RWPE1 (cell line): ENCODE results near the gene SKOR1.

Experiments used
- CTCF ChIA-PET: fragments of 350-600 bp; sonication (Branson Sonifier 250); formaldehyde crosslinking; extraction: SDS; loops from one replicate; lab custom pipeline; 2021; lab: Yijun Ruan, JAX
- POLR2A ChIA-PET: fragments of 400-600 bp; formaldehyde crosslinking; extraction: SDS; loops from one replicate; lab custom pipeline; 2020; ENCODE audit warnings: antibody characterized with exemption; ENCODE audit not compliant: low non-redundant PET; lab: Yijun Ruan, JAX
- DNase-seq: peaks from one replicate; pipeline ENCODE4 v3.0.0; 2012; ENCODE audit warnings: low spot score
- H3K27ac ChIP-seq: fragments of 450-650 bp; 2 replicates; pipeline ENCODE4 v1.5.1; 2017
- TF ChIP-seq, protein P1 (sequence below): fragments of 450-650 bp; conservative IDR thresholded peaks from 2 replicates; pipeline ENCODE4 v1.5.1; 2017; ENCODE audit warnings: low read depth, mild to moderate bottlenecking

The SKOR1 gene

DNA sequence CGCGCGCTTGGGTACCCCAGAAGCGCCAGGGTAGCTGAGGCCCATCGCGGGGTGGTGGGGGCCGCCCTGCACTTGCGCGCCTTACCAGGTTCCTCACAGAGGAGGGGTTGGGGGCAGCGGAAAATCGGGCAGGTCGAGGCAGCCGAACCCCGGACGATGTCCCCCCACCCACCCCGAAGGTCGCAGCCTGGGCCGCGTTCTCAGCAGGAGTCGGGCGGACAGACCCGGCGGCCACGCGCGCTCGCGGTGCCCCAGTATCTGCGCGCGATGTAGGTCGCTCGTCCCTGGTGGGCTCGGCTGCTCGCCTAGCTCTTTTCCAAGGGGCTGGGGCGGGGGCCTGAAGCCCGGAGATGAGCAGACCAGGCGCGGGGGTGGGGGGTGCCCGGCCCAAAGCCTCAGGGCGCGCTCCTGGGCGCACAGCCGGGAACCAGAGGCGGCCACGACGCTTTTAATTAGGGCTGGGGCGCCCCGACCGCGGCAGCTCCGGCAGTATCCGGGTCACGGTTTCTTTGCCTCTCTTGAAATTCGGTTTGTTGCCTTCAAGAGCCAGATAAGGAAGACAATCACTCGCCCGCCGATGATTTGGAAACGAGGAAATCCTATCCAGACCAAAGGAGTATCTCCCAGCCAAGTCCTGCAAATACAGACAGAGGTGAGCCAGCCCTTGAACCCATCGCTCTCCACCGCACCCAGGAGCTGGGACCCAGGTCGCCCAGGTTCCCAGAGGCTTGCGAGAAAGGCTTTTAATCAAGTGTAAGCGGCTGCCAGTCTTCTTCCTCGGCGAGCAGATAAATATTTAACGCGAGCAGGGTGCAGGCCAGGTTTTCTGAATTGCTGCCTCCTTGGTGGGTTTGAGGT is 4.6 kb downstream of the SKOR1 start:
- CTCF ChIA-PET: interaction anchor here (0.7 kb wide), 1 partner anchor 874 kb away, joined by 3 read pairs; no protein-coding TSS in a partner anchor
- DNase-seq: no peak
- no peak overlapping the region for H3K27ac ChIP-seq
- TF ChIP-seq, protein P1, sequence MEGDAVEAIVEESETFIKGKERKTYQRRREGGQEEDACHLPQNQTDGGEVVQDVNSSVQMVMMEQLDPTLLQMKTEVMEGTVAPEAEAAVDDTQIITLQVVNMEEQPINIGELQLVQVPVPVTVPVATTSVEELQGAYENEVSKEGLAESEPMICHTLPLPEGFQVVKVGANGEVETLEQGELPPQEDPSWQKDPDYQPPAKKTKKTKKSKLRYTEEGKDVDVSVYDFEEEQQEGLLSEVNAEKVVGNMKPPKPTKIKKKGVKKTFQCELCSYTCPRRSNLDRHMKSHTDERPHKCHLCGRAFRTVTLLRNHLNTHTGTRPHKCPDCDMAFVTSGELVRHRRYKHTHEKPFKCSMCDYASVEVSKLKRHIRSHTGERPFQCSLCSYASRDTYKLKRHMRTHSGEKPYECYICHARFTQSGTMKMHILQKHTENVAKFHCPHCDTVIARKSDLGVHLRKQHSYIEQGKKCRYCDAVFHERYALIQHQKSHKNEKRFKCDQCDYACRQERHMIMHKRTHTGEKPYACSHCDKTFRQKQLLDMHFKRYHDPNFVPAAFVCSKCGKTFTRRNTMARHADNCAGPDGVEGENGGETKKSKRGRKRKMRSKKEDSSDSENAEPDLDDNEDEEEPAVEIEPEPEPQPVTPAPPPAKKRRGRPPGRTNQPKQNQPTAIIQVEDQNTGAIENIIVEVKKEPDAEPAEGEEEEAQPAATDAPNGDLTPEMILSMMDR: no peak
- POLR2A ChIA-PET: no interaction called here

DNA sequence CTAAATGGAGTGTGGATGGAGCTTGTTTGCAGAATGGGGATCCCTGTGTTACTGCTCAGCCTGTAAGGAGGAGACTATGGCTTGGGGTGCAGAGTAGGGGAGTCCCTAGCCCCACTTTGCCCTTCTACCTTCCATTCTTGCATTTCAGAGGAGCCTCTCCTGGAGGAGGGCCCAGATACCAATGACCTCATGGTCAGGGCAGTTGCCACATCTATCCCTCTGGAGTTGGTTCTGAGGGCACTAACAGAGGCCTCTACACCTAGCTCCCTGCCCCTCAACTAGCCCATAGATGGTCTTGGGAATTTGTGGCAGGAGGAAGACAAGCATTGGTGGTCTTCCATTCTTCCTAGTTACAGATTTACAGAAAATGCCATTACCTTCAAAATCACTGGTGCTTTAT is 6.1 kb downstream of the SKOR1 start:
- TF ChIP-seq, protein P1: no peak
- ChIA-PET CTCF (interaction anchor here (0.5 kb wide), 1 partner anchor 1228 kb away, joined by 3 read pairs; no protein-coding TSS in a partner anchor), POLR2A (no interaction called here)
- H3K27ac ChIP-seq: no peak overlapping the region
- DNase-seq: no peak

DNA sequence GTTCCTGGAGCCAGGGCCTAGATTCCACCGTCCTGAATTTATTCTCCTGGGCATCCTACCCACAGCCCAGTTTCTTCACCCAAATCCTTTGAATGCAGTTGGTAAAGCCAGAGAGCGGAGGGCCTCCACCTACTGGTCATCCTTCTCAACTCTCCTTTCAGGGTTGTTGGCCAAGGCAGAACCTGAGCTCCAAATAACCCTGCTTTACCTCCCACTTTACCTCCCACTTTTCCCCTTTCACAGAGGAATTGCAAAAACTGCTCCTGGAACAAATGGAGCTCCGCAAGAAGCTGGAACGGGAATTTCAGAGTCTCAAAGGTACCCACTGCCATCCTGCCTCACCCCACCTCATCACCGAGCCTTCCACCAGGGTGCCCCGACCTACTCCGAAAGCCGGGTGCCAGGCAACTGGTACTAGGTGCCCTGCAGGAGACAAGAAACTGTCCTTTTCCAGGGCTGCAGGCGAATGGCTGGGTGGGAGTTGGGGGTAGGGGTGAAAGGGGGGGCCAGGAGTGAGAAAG is 6.8 kb downstream of the SKOR1 start:
- TF ChIP-seq, protein P1: no peak; the same call in 1 of the 2 replicates
- ChIA-PET POLR2A (no interaction called here), CTCF (interaction anchor here (0.6 kb wide), 2 partner anchors 190 to 298 kb away, joined by 4 read pairs; no protein-coding TSS in a partner anchor)
- no peak for DNase-seq
- H3K27ac ChIP-seq: no peak overlapping the region

- no peak for DNase-seq
- TF ChIP-seq, protein P1: no peak
- no peak overlapping the region for H3K27ac ChIP-seq
- ChIA-PET CTCF (interaction anchor here (0.5 to 0.6 kb wide), 3 partner anchors 248 to 951 kb away, joined by 3 to 4 read pairs (median 3); no protein-coding TSS in a partner anchor), POLR2A (no interaction called here)
These were observed 7.8 kb downstream of the SKOR1 start for GRCh38 chr15:67832897-67833709.

DNA sequence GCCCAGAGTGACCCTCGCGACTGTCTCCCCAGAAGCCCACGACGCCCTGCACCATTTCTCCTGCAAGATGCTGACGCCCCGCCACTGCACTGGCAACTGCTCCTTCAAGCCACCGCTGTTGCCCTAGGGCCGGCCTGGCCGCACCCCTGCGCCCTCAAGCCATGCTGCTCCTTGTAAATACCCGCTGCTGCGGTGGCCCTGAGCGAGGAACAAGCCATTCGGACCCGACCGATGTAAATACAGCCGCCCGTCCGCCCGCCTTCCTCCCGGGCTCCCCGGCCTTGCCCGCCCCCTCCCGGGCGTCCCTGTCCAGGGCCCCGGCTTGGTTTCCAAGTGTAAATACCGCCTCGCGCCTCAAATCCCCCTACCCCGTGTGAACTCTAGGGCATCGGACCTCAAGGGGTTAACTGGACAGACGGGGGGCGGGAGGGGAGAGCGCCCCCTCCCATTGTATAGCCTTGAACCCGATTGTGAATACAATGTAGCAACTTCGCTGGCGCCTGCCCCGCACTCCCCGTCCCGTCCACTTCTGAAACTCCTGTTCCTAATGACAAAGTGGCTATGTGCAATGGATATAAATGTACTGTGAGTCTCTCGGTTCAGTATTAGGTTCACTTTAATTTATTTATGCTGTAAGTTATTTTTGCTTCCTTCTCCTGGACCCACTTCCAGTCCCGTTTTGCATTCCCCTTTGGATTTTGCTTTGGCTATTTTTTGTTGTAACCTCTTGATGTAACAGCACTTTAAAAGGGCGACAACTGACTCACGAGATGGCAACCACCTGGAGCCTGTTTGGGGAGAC is 8.6 kb downstream of the SKOR1 start:
- peak; percentile 51 for DNase-seq
- ChIA-PET CTCF (interaction anchor here (0.6 kb wide), 2 partner anchors 346 to 358 kb away, joined by 3 to 6 read pairs; no protein-coding TSS in a partner anchor), POLR2A (no interaction called here)
- H3K27ac ChIP-seq: no peak overlapping the region
- TF ChIP-seq, protein P1: peak; percentile 67
